KMS-11 (cell line): ENCODE results near the gene CAMK2D.

Experiments
- H2AFZ ChIP-seq: fragments of 200-600 bp; sonication (generic); 2 replicates; pipeline ENCODE4 v1.6.1; 2016; ENCODE audit warnings: antibody characterized with exemption, mixed run types, low read depth
- H3K27ac ChIP-seq: fragments of 200-600 bp; sonication (generic); 2 replicates; pipeline ENCODE4 v1.6.1; 2016; ENCODE audit warnings: mild to moderate bottlenecking, mixed run types
- H3K27me3 ChIP-seq: fragments of 200-600 bp; sonication (generic); 2 replicates; pipeline ENCODE4 v1.6.1; 2017; ENCODE audit warnings: mild to moderate bottlenecking, low read depth, mixed run types, moderate library complexity; ENCODE audit not compliant: insufficient read depth
- H3K36me3 ChIP-seq: fragments of 200-600 bp; sonication (generic); 2 replicates; pipeline ENCODE4 v1.6.1; 2017; ENCODE audit warnings: mild to moderate bottlenecking, mixed run types; ENCODE audit not compliant: insufficient read depth
- H3K4me1 ChIP-seq: fragments of 200-600 bp; sonication (generic); 2 replicates; pipeline ENCODE4 v1.6.1; 2016; ENCODE audit warnings: mild to moderate bottlenecking, low read depth, mixed run types; ENCODE audit not compliant: poor library complexity, severe bottlenecking
- H3K4me2 ChIP-seq: fragments of 200-600 bp; sonication (generic); 2 replicates; pipeline ENCODE4 v1.7.0; 2016; ENCODE audit warnings: mild to moderate bottlenecking, mixed run types
- H3K4me3 ChIP-seq: fragments of 200-600 bp; sonication (generic); IDR thresholded peaks from 2 replicates; pipeline ENCODE4 v1.6.1; 2017; ENCODE audit warnings: low read depth, low read length, mixed read lengths; ENCODE audit not compliant: insufficient read depth
- H3K79me2 ChIP-seq: fragments of 200-600 bp; sonication (generic); 2 replicates; pipeline ENCODE4 v1.6.1; 2016; ENCODE audit warnings: low read depth, mixed run types; ENCODE audit not compliant: insufficient read depth
- H3K9ac ChIP-seq: fragments of 200-600 bp; sonication (generic); 2 replicates; pipeline ENCODE4 v1.6.1; 2016; ENCODE audit warnings: mild to moderate bottlenecking, mixed run types
- H4K20me1 ChIP-seq: fragments of 200-600 bp; sonication (generic); 2 replicates; pipeline ENCODE4 v1.6.1; 2016; ENCODE audit warnings: mild to moderate bottlenecking, mixed run types; ENCODE audit not compliant: insufficient read depth
- TF ChIP-seq, protein P1 (sequence below): fragments of 200-600 bp; sonication (generic); conservative IDR thresholded peaks from 2 replicates; pipeline ENCODE4 v1.6.1; 2017; ENCODE audit warnings: low read depth, mild to moderate bottlenecking, antibody characterized with exemption, low read length, moderate library complexity, mixed read lengths

Gene CAMK2D

DNA sequence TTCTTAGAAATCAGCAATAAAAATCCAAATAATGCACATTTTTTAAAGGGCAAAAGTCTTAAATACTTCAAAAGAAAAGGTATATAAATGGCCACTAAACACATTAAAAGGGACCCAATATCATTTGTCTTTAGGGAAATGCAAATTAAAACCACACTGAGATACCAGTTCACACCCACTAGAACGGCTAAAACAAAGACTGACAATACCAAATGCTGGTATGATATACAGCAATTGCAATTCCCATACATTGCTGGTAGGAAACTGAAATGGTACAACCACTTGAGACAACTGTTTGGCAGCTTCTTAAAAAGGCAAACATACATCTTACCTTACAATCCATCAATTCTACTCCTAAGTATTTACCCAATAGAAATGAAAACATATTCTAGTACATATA, 33.7 kb downstream of the CAMK2D start:
- TF ChIP-seq, protein P1, sequence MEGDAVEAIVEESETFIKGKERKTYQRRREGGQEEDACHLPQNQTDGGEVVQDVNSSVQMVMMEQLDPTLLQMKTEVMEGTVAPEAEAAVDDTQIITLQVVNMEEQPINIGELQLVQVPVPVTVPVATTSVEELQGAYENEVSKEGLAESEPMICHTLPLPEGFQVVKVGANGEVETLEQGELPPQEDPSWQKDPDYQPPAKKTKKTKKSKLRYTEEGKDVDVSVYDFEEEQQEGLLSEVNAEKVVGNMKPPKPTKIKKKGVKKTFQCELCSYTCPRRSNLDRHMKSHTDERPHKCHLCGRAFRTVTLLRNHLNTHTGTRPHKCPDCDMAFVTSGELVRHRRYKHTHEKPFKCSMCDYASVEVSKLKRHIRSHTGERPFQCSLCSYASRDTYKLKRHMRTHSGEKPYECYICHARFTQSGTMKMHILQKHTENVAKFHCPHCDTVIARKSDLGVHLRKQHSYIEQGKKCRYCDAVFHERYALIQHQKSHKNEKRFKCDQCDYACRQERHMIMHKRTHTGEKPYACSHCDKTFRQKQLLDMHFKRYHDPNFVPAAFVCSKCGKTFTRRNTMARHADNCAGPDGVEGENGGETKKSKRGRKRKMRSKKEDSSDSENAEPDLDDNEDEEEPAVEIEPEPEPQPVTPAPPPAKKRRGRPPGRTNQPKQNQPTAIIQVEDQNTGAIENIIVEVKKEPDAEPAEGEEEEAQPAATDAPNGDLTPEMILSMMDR = no peak
- H3K4me2 ChIP-seq = no peak overlapping the region
- no peak overlapping the region for H3K4me3 ChIP-seq
- no peak overlapping the region for H3K9ac ChIP-seq
- no peaks in the 10 kb centered on the region for H4K20me1 ChIP-seq
- H3K79me2 ChIP-seq = no peaks in the 10 kb centered on the region
- no peak overlapping the region for H3K27ac ChIP-seq
- H3K4me1 ChIP-seq = peaks cover 2% of the 10 kb centered on the region
- H2AFZ ChIP-seq = no peak overlapping the region
- H3K36me3 ChIP-seq = no peaks in the 10 kb centered on the region
- H3K27me3 ChIP-seq = no peaks in the 10 kb centered on the region

DNA sequence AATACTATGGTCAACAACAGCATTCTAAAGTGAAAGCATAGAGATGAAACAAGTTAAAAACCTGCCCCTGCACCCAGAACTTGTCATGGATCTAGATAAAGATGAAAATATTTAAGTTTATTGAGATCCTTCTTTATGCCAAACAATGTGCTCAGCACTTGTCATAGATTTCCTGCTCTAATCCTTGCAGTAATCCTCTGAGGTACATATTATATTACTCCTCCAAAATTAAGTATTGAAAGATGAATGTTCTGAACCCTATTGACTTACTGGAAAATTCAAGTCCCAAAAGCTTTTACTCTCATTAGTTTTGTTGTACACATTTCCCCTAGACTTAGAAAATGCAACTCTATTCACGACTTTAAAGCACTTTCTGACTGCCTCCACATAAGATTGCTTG, 35.6 kb downstream of the CAMK2D start:
- H3K27ac ChIP-seq = no peak overlapping the region
- no peak overlapping the region for H3K4me3 ChIP-seq
- H3K9ac ChIP-seq = no peak overlapping the region
- H4K20me1 ChIP-seq = no peaks in the 10 kb centered on the region
- no peaks in the 10 kb centered on the region for H3K79me2 ChIP-seq
- no peak overlapping the region for H2AFZ ChIP-seq
- H3K4me2 ChIP-seq = no peak overlapping the region
- H3K4me1 ChIP-seq = no peaks in the 10 kb centered on the region
- no peaks in the 10 kb centered on the region for H3K36me3 ChIP-seq
- no peaks in the 10 kb centered on the region for H3K27me3 ChIP-seq
- TF ChIP-seq, protein P1 = no peak

DNA sequence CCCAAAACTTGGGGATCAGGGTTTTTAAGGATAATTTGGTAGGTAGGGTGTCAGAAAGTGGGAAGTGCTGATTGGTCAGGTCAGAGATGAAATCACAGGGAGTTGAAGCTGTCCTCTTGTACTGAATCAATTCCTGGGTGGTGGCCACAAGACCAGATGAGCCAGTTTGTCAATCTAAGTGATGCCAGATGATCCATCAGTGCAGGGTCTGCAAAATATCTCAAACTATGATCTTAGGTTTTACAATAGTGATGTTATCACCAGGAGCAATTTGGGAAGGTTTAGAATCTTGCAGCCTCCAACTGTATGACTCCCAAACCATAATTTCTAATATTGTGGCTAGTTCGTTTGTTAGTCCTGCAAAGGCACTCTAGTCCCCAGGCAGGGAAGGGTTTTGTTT, 43.3 kb downstream of the CAMK2D start:
- no peak overlapping the region for H3K4me2 ChIP-seq
- H3K79me2 ChIP-seq = no peaks in the 10 kb centered on the region
- H2AFZ ChIP-seq = no peak overlapping the region
- H3K27me3 ChIP-seq = no peaks in the 10 kb centered on the region
- no peaks in the 10 kb centered on the region for H3K36me3 ChIP-seq
- TF ChIP-seq, protein P1 = no peak
- no peak overlapping the region for H3K27ac ChIP-seq
- H3K4me1 ChIP-seq = no peaks in the 10 kb centered on the region
- H4K20me1 ChIP-seq = no peaks in the 10 kb centered on the region
- no peak overlapping the region for H3K4me3 ChIP-seq
- H3K9ac ChIP-seq = no peak overlapping the region

DNA sequence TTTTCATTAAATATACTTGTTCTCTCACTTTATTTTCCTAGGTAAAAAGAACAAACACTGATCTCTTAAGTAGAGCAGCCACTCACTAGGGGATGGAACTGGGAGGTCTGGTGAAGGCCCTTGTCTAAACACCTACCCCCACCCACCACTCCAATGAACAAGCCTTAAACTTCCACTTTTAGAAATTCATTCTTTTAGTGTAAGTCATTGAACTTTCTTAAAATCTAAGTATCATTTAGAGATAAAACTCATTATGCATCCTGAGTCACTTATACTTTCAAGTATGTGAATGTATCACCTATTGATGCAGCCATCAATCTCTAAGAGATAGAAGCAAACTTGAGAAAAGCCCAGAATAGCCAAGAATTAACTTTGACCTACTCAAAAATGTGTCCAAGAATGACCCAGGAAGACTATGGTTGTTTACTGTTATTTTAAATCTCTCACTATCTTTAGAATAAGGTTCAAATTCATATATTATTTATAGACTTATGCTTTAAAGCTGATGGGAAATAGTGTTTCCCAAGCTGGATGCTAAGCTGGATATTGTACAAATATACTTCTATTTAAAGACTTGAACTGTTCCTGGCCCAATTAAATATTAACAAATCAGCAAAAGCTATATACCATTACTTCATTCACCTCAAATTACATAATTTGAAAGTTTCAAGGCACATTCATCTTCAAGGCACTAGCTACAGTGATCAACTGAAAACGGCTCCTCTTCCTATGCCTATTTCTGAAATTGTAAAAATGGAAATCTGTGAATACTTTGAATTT, 49.5 kb downstream of the CAMK2D start:
- Histone ChIP-seq H3K36me3 (no peaks in the 10 kb centered on the region), H3K9ac (no peak overlapping the region), H3K4me3 (no peak overlapping the region), H3K4me2 (no peak overlapping the region), H4K20me1 (no peaks in the 10 kb centered on the region), H3K27me3 (no peaks in the 10 kb centered on the region), H3K4me1 (peaks cover 16% of the 10 kb centered on the region), H3K27ac (no peak overlapping the region), H3K79me2 (no peaks in the 10 kb centered on the region), H2AFZ (no peak overlapping the region)
- TF ChIP-seq, protein P1 = no peak
